ENCODE results near the gene PNPLA7. TPM values are rescaled to one million over a fixed set of nuclear protein-coding genes. Genes with fewer than 3 reads are reported as not detected.

The PNPLA7 gene
- total and polyA plus RNA-seq, 2 of the 8 experiments (the other 6 are each of a cell fraction or from before 2014, with no cell fraction given), result 0.35 to 0.47 TPM

DNA sequence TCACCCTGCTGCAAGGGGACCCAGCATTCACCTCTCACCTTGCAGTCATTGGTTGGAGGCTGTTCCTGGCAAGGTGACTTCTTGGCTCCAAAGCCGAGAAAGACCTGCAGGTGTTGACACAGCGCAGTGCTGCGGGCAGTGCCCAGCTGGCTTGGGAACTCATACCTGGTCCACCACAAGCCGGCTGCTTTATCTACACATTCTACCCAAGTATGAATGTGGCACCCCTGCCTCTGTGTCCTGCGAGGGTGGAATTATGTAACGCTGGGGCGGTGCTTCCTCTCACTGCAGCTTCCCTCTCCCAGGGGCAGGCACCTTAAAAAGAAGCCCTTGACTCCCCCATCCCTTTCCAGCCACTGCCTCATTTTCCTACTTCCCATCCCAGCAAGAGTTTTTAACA is 42.6 kb upstream of the PNPLA7 start:
- Histone ChIP-seq H3K4me3 (ENCODE audit: extremely low read depth in 1 of 4, insufficient read depth in 2 of 4, low read depth in 3 of 4, low read length in 4 of 4) (no peak overlapping the region), H2BK12ac (ENCODE audit: low read depth, low read length) (no peak overlapping the region), H2BK5ac (ENCODE audit: low read depth, low read length) (no peak overlapping the region), H3K4me2 (ENCODE audit: insufficient read depth in 1 of 2, low read depth in 2 of 2, low read length in 2 of 2) (no peak overlapping the region), H3K23ac (ENCODE audit: insufficient read length) (no peak overlapping the region), H4K91ac (replicated peaks; ENCODE audit: insufficient read length, low read length) (no peak overlapping the region), H4K20me1 (replicated peaks in 1 of 2; ENCODE audit: control insufficient read depth in 1 of 2, insufficient read depth in 2 of 2, low read length in 2 of 2) (peaks cover 12 to 14% of the 10 kb centered on the region in 2 experiments), H2BK120ac (replicated peaks; ENCODE audit: low read depth, low read length) (no peak overlapping the region), H3K18ac (ENCODE audit: extremely low read depth, low read length) (no peak overlapping the region), H3K27me3 (replicated peaks in 1 of 4; ENCODE audit: control insufficient read depth in 3 of 4, extremely low read depth in 1 of 4, insufficient read depth in 3 of 4, low read length in 3 of 4) (no peaks in the 10 kb centered on the region; a peak in 1 of 7 replicates), H3K79me2 (ENCODE audit: control insufficient read depth in 1 of 2, insufficient read depth in 2 of 2, low read length in 2 of 2) (peaks cover 0 to 20% of the 10 kb centered on the region in 2 experiments; a peak in 2 of 4 replicates), H3K36me3 (ENCODE audit: control insufficient read depth in 2 of 4, insufficient read depth in 4 of 4, low read length in 3 of 4) (peaks cover 5 to 11% (median 10%) of the 10 kb centered on the region in 4 experiments; a peak in 7 of 8 replicates), H4K8ac (ENCODE audit: extremely low read depth, insufficient read depth, low read length) (no peak overlapping the region), H3K56ac (replicated peaks; ENCODE audit: insufficient read length, low read depth, low read length) (no peak overlapping the region), H3K14ac (ENCODE audit: insufficient read length) (no peak overlapping the region), H2BK20ac (ENCODE audit: low read length) (no peak overlapping the region), H3K23me2 (ENCODE audit: low read depth, low read length) (peaks cover 8% of the 10 kb centered on the region; the same call in 1 of the 2 replicates), H2AFZ (ENCODE audit: low read length) (no peak overlapping the region), H3K79me1 (ENCODE audit: low read depth, low read length) (peaks cover 12% of the 10 kb centered on the region), H3K27ac (ENCODE audit: low read depth, low read length) (no peak overlapping the region), H3K4ac (replicated peaks; ENCODE audit: insufficient read length, low read depth, low read length) (no peak overlapping the region), H3K9ac (replicated peaks in 1 of 4; ENCODE audit: extremely low read depth in 1 of 4, low read depth in 3 of 4, low read length in 3 of 4) (no peak overlapping the region), H4K5ac (ENCODE audit: insufficient read length, low read depth, low read length) (no peak overlapping the region), H2AK5ac (ENCODE audit: low read depth, low read length) (no peak overlapping the region), H3K4me1 (replicated peaks in 1 of 4; ENCODE audit: control insufficient read depth in 3 of 4, insufficient read depth in 4 of 4, low read length in 3 of 4) (peaks cover 0 to 7% (median 5%) of the 10 kb centered on the region in 4 experiments; a peak in 5 of 7 replicates), H3K9me3 (ENCODE audit: insufficient read depth in 2 of 2, low read depth in 1 of 2, low read length in 1 of 2) (no peaks in the 10 kb centered on the region), H2BK15ac (ENCODE audit: low read length) (no peak overlapping the region)
- CTCF ChIA-PET (ENCODE audit: partially characterized antibody), result interaction anchor here (0.6 to 2.7 kb wide), 6 partner anchors 9 to 745 kb away, joined by 3 to 19 read pairs (median 5); no protein-coding TSS in a partner anchor
- DNase-seq (ENCODE audit: low read depth in 1 of 2, low spot score in 2 of 2) (no peak), FAIRE-seq (no peak)
- POLR2A ChIA-PET (ENCODE audit: partially characterized antibody), result interaction anchor here (0.5 to 6.2 kb wide), 7 partner anchors 10 to 276 kb away, joined by 3 to 45 read pairs (median 4); partner anchors contain the start of gene DPH7
- WGBS, 2 experiments (ENCODE audit: extremely low coverage in 1 of 2, insufficient coverage in 1 of 2, insufficient read length in 1 of 2, insufficient replicate concordance in 2 of 2, low coverage in 1 of 2, low lambda C conversion rate in 2 of 2, missing lambda C conversion rate in 1 of 2), result 89% methylated on average over 7 of the region's 7 CpGs; no CpG with 5 or more reads in 1 of the 2 experiments
- TF ChIP-seq YY1 (IDR thresholded peaks at IDR 0.05; ENCODE audit: low read depth, low read length) (no peak), KDM4A (IDR thresholded peaks at IDR 0.05; ENCODE audit: low read depth, low read length, severe bottlenecking) (no peak), SIN3A (conservative IDR thresholded peaks at IDR 0.05 in 1 of 2, IDR thresholded peaks at IDR 0.05 in 1 of 2; ENCODE audit: low read depth in 1 of 2, low read length in 2 of 2) (no peak), CREB1 (IDR thresholded peaks at IDR 0.05) (no peak), EZH2 (IDR thresholded peaks at IDR 0.05; ENCODE audit: low read depth, low read length, severe bottlenecking) (no peak), JUND (IDR thresholded peaks at IDR 0.05; ENCODE audit: low read length) (no peak), MAX (IDR thresholded peaks at IDR 0.05) (no peak), SAP30 (IDR thresholded peaks at IDR 0.05; ENCODE audit: insufficient read depth, insufficient replicate concordance, low read length) (no peak), SUZ12 (IDR thresholded peaks at IDR 0.05; ENCODE audit: low read length) (no peak), CHD2 (IDR thresholded peaks at IDR 0.05; ENCODE audit: low read length) (no peak), USF2 (IDR thresholded peaks at IDR 0.05; ENCODE audit: low read length) (no peak), RNF2 (IDR thresholded peaks at IDR 0.05; ENCODE audit: borderline replicate concordance, low read depth, low read length, missing control alignments, poor library complexity, severe bottlenecking) (no peak)

Measured in H1 (cell line).